ENCODE data around the gene MGST2.

Gene MGST2

GRCh38 chr4:139645458-139645857 lies 20.2 kb upstream of the MGST2 start:
- DNase-seq = no peak

- no peak for DNase-seq
Observed at GRCh38 chr4:139647184-139647583, 18.4 kb upstream of the MGST2 start.

DNA sequence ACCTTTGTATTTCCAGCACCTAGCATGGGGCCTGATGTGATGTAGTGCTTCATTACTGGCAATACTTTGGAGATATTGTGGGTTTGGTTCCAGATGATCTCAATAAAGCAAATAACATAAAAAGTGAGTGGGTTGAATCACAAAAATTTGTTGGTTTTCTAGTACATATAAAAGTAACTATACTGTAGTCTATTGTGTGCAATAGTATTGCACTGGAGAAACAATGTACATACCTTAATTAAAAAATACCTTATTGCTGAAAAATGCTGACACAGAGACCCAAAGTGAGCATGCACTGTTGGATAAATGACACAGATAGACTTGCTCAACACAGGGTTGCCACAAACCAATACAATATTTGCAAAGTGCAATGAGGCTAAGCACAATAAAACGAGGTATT lies 17.7 kb upstream of the MGST2 start:
- DNase-seq = no peak

DNA sequence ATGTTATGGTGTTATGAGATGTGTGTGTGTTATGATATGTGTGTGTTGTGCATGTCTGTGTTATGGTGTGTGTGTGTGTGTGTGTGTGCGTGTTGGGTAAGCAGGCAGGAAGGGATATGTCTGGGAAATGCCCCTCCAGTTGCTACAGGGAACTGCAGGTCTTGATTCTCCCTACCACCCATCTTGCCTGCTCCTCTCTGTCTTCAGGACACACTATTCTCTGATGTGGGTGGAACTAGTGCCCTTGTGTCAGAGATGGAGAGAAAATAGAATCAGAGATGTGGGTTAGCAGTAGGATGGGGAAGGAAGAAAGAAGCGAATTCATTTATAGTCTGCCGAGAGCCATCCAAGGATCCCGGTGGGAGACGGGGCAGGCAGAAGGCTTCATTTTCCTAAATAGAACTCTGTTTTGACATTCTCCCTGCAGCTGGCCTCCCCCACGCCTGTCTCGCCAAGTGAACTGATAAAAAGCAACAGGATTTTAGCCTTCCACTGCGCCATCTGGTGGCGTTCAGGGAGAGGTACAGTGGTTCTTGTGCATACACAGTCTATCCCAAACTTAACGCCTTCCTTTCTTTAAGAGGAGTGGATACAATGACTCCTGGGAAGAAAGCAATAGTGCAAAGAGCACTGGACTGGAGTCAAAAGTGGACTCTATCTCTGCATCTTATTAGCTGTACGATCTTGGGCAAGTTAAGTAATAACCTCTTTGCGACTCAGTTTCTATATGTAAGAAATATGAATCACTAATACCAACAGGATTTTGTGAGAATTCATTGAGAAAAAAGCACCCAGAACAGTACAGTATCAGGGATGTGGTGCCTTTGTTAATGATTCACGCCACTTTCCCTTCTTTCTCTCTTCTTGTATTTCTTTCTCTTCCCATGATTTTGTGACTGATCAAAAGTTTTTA lies 14.1 kb upstream of the MGST2 start:
- peak; percentile 65 for DNase-seq

DNA sequence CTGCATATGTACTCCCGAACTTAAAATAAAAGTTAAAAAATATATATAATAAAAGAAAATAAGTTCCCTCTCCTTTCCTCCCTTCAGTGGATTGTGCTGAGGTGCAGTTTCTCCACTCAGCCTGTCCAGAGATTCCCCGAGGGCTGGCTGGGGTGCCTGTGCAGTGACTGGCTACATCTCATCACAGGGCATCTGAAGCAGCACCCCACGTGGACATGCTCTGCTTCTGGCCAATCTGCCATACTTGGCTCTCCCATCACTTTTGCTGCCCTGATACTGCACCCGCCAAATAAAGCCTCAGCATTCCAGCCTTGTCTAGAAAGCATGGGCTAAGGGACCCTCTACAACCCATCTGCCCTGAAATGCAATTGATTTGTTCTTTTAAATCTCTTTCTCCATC lies 11.1 kb upstream of the MGST2 start:
- no peak for DNase-seq

DNA sequence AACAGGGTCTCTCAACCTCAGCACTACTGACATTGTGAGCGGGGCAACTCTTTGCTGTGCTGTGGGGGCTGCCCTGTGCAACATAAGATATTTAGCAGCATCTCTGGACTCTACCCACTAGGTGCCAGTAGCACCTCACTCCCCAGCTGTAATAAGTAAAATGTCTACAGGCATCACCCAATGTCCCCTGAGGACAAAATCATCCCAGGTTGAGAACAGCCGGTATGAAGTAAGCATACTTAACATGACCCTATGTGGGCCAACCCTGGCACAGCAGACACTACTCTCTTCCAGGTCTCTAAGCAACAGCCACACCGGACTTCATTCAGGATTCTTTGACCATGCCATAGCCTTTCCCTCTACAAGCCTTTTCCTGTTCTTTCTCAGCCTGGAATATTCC lies 10.5 kb upstream of the MGST2 start:
- DNase-seq = no peak

DNA sequence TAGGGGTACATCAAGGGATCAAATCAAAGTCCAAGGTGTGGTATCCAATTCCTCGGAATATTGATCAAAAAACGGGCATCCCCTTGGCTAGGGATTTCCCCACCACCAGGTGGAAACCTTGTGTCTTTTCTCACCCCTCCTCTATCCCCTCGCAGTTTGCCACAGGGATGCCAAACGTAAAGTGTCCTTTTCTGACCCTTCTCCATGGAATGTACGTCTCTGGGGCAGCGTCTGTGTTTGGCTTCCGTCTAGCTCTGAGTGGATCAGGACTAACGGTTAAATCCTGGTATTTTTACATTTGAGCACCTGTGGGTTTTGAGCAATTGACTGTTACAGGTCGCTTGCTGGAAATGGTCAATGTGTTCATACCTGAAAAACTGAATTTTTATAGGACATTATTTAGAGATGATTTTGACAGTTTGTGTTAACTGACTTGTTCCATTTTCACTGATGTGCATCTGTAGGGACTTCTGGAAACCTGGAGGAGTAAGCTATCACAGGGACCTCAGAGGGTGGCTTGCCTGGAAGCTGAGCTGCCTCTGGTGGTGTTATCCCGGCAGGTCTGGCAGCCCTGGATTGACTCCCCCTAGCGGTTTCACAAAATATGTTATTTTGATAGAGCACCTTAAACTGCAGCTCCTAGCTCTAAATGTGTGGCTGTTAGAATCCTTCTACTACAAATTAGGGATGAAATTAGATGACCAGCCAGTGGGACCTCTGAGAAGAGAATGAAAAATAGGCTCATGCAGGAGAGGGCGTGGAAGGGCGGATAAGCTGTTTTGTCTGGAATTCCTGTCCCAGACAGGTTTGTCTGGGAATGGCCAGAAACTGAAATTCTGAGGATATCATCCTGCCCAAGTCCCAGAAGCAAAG lies 8.8 kb upstream of the MGST2 start:
- peak; percentile 47 for DNase-seq

- no peak for DNase-seq
Observed at GRCh38 chr4:139658185-139658584, 7.4 kb upstream of the MGST2 start.

GRCh38 chr4:139658586-139659382 lies 6.8 kb upstream of the MGST2 start:
- no peak for DNase-seq

GRCh38 chr4:139659735-139660424 lies 5.7 kb upstream of the MGST2 start:
- no peak for DNase-seq

DNA sequence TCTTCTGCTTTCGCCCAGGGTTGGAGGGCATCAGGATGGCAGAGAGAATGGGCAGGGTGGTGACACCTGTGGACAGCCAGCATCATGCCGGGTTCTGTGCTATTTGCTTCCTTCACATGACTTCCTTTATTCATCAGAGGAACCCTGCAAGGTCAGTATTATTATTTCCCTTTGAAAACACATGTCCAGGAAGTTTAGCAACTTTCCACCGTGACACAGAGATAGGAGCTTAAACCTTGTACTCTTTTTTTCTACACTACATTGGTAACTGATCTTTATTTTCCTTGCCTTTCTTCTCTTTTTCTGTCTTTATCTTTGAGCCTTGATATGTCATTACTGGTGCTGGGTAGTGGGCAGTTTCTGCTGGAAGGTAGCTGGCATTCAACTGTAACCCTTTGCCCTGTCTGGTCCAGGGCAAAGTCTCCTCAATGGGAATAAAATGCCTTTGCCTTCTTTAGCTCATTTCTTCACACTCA lies 5.0 kb upstream of the MGST2 start:
- DNase-seq = no peak

DNA sequence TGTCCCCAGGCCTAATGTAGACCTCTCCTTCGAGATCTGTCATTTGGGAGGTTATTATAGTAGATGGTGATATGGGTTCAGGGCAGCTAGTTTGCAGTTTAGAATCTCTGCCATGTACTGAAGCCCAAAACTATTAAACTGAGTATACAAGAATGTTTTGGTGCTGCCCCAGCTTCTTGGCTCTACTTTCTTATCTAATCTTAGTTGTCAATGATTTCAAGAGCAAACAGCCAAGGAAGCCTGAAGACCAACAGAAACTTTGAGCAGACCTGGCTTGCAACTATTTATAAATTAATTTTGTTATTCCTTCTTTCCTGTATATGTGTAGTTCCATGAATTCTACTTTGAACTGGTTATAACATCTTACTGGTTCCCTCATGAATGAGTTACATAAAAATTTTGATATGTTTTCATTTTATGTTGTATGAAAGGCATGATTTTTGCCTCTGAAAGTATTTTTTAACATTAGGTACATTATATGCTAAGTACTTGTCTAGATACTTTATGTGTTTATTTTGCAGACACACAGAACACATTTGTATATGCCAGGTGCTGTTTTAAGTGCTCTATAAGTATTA lies 2.0 kb upstream of the MGST2 start:
- DNase-seq = no peak

GRCh38 chr4:139664442-139664841 lies 1.2 kb upstream of the MGST2 start:
- no peak for DNase-seq

DNA sequence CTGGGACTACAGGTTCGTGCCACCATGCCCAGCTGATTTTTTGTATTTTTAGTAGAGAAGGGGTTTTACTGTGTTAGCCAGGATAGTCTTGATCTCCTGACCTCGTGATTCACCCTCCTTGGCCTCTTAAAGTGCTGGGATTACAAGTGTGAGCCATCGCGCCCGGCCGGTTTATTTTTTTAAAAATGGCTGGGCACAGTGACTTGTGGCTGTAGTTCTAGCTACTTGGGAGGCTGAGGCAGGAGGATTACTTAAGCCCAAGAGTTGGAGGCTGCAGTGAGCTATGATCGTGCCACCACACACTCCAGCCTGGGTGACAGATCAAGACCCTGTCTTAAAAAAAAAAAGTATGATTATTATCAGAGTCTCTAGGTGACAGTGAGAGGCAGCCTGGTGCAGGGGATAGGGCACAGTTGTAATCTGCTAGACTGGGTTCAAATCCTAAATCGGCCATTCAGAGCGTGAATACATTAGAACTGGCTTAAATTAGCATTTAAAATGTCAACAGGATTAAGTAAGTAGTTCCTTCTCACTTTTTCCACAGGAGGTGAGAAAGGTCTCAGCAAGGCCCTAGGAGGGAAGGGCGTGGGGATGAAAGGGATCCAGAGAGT lies 435 bp upstream of the MGST2 start:
- DNase-seq = no peak

GRCh38 chr4:139666735-139667281 lies 1.2 kb downstream of the MGST2 start:
- no peak for DNase-seq

DNA sequence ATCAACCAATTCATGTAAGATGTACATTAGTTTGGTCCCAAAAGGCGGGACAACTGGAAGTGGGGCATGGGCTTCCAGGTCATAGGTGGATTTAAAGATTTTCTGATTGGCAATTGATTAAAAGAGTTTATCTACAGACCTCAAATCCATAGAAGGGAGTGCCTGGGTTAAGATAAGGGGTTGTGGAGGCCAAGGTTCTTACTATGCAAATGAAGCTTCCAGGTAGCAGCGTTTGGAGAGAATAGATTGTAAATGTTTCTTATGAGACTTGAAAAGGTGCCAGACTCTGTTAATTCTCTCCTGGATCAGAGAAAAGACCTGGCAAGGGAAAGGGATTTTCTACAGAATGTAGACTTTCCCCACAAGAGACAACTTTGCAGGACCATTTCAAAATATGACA lies 2.4 kb downstream of the MGST2 start:
- no peak for DNase-seq

DNA sequence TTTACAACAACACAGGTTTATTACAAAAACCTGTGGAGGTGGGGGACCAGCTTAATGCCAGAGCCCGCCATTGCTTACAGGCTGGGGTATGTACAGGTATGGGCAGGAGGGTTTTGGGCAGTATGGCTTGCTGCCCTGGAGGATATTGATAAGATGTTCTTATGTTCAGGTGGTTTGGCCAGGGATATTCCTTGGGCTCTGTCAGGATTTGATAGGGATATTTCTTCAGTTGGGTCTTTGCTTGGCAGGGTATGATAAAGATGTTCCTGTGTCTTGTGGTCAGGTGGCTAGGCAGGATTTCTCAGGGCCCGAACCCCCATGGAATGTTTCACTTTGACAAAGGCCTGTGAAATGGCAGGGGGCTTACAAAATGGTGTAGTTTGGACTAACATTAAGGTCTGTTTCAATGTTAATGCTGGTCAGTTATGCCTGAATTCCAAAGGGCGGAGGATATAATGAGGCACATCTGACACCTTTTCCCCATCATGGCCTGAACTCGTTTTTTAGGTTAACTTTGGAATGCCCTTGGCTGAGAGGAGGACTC lies 3.1 kb downstream of the MGST2 start:
- no peak for DNase-seq

DNA sequence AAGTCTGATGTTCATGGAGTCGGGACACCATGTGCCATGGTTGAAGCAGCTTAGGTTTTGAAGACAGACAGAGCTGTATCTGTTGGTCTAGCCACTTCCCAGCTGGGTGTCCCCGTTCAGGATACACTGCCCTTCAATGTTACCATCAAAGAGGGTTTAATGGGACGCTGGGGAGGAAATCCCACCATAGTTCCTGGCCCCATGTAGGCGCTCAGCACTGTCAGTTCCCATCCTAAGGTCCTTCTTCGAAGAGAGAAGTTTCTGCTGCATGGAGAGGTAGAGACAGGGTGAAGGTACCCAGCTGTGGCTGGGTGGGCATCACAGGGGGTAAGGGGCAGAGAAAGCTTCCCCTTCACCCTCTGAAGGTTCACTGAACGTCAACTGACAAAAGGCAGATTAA lies 3.7 kb downstream of the MGST2 start:
- DNase-seq = no peak

DNA sequence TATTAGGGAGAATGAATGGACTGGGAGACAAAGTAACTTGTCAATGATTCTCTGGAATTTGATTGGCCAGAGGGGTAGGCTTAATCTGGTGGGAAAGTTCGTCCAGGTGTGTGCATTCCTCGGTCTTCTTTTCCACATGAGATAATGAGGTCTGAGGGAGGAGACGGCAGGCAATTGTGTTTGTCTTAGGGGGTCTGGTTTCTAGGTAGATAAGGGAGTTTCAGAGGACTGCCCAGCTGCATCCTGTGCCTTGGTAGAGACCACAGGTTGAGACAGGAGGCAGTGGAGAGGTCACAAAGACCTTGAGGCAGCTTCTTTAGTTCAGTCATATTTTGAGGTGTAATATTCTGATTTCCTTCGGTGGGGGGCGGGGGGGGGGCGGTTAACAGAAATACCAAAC lies 4.3 kb downstream of the MGST2 start:
- DNase-seq = no peak

DNA sequence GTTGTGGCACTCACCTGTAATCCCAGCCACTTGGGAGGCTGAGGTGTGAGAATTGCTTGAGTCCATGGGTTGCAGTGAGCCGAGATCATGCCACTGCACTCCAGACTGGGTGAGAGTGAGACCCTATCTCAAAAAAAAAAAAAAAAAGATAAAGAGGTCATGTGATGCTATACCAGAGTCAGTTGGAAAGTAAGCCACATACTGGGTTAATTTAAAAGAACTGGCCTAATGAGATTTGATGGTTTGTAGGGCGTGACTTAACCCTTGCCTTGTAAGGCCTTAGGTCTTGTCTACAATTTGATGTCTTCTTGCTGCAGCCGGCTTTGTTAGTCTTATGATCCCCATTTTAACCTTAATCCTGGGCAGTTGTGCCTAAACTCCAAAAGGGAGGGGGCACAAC lies 5.2 kb downstream of the MGST2 start:
- DNase-seq = no peak

- DNase-seq = no peak
Observed at GRCh38 chr4:139672215-139672614, 6.6 kb downstream of the MGST2 start.

Data from CD4-positive, alpha-beta T cell treated with Interferon gamma for 1 hour (primary cell).